Subcutaneous preadipocyte (primary cell): ENCODE results near the gene BUD13. TPM values are rescaled to one million over a fixed set of nuclear protein-coding genes. Genes with fewer than 3 reads are reported as not detected.

Source experiments
- total RNA-seq: library from RNA; depleted of rRNA; stranded (reverse); fragments of >200 nt; gene quantifications from 2 replicates; pipeline ENCODE4 v1.2.3, GENCODE V29; 2012

Gene BUD13, protein sequence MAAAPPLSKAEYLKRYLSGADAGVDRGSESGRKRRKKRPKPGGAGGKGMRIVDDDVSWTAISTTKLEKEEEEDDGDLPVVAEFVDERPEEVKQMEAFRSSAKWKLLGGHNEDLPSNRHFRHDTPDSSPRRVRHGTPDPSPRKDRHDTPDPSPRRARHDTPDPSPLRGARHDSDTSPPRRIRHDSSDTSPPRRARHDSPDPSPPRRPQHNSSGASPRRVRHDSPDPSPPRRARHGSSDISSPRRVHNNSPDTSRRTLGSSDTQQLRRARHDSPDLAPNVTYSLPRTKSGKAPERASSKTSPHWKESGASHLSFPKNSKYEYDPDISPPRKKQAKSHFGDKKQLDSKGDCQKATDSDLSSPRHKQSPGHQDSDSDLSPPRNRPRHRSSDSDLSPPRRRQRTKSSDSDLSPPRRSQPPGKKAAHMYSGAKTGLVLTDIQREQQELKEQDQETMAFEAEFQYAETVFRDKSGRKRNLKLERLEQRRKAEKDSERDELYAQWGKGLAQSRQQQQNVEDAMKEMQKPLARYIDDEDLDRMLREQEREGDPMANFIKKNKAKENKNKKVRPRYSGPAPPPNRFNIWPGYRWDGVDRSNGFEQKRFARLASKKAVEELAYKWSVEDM
- 9.9 and 15.8 TPM in 2 replicates for total RNA-seq

GRCh38 chr11:116772443-116773202 lies at the start of gene BUD13:
TSS of gene BUD13 (minus strand) at chr11:116772987. CDS start at chr11:116772964, 23 bp downstream.

DNA sequence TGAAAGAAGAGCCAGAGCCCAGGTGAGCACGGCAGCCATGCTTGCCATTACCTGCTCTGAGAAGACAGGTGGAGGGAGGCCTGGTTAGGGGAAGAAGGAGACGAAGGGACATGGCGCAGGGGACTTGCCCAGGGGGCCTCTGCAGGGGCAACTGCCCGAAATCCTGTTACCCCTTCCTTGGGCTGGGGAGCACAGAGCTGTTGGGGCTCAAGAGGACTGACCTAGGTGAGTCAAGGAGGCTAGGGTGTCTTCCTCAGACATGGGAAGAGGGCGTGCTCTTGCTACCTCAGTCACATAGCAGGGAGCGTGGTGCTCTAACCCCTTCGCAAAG lies 19.0 kb upstream of the BUD13 start, which contains the start of gene APOA5:
Gene APOA5, minus strand, starts transcription at position 67 of the 331 bp plus-strand sequence. Its CDS starts 19 bp downstream, at position 48.

GRCh38 chr11:116787786-116788486 lies 15.1 kb upstream of the BUD13 start, which contains the start of gene ZPR1:
TSS of gene ZPR1 (minus strand) at chr11:116788023. CDS start at chr11:116787990, 33 bp downstream.

Other genes starting within 250 kb of the BUD13 start
- 36.4 and 44.2 TPM in 2 replicates for gene ZPR1, start 15.0 kb upstream of the BUD13 start, total RNA-seq
- gene APOA5, start 18.9 kb upstream of the BUD13 start, total RNA-seq = not detected in 2 replicates
- gene APOA4, start 50.3 kb upstream of the BUD13 start, total RNA-seq = not detected in 2 replicates
- not detected in 2 replicates for gene APOC3, start 56.9 kb upstream of the BUD13 start, total RNA-seq
- gene APOA1, start 64.6 kb upstream of the BUD13 start, total RNA-seq = not detected in 2 replicates